ENCODE data around the gene CYP2A6. TPM values are rescaled to one million over a fixed set of nuclear protein-coding genes. Genes with fewer than 3 reads are reported as not detected.
A peak's percentile ranks its signal among the peaks of the same experiment; 100 is the strongest.

CYP2A6 gene
- total and polyA plus RNA-seq, 7 donors: 1.8 TPM; not detected in 6

DNA sequence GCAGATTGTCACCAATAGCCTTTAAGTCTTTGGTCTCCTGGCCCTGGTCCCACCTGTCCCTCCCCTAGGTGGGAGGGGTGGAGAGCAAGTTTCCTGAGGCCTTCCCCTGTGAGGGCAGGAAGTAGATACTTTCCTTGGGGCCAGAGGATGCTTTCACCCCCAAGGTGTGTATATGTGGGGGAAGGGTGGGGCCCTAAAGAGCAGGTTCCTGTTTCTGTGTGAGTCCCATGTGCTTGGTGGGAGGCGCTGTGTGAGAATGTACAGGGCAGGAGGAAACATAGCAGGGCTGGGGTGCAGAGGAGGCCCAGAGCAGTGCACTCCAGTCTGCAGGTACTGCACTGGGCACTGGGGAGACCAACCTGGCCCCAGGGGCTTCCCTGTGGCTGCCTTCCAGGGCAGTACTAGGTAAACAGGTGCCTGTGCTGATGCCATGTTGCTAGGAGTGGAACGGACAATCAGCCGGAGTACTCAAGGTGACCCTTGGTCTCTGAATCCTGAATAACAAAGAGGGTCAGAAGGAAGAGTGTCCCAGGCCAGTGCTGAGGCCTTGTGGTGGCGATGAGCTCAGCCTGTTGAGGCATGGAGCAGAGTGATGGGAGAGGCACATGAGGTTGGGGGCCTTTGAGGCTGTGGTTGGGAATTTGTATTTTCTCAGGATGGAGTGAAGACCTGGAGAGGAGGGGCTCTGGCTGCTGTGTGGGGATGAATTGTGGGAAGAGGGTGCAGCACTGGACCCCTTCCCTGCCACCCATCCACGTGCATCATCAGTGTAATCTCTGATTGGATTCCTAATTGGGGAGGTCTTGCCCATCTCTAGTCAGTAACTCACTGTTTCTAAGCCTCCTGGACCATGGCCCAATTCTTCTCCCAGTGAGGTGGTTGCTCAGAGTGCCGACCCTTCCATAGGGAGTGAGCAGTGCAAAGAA, 46.1 kb downstream of the CYP2A6 start:
- Histone ChIP-seq H3K36me3 (peaks cover 5 to 41% (median 21%) of the 10 kb centered on the region in 4 donors), H3K9me3 (no peaks in the 10 kb centered on the region), H3K4me1 (peaks cover 0 to 86% (median 83%) of the 10 kb centered on the region in 4 donors), H3K4me3 (peak overlapping the region in 1 of 4 donors; percentile 100), H3K27me3 (no peaks in the 10 kb centered on the region), H3K27ac (peak overlapping the region; percentile 89 to 99 (median 96))
- TF ChIP-seq POLR2AphosphoS5 (IDR thresholded peaks at IDR 0.05): no peak
- no peak for TF ChIP-seq POLR2A (IDR thresholded peaks at IDR 0.05)
- no peak for TF ChIP-seq EP300 (IDR thresholded peaks at IDR 0.05)
- no peak for TF ChIP-seq CTCF (IDR thresholded peaks at IDR 0.05)
- intact Hi-C loops (cut with DNase I): no loop called here
- WGBS, 2 donors: 52 to 66% methylated on average over 6 of the region's 6 CpGs
- no peak for DNase-seq

DNA sequence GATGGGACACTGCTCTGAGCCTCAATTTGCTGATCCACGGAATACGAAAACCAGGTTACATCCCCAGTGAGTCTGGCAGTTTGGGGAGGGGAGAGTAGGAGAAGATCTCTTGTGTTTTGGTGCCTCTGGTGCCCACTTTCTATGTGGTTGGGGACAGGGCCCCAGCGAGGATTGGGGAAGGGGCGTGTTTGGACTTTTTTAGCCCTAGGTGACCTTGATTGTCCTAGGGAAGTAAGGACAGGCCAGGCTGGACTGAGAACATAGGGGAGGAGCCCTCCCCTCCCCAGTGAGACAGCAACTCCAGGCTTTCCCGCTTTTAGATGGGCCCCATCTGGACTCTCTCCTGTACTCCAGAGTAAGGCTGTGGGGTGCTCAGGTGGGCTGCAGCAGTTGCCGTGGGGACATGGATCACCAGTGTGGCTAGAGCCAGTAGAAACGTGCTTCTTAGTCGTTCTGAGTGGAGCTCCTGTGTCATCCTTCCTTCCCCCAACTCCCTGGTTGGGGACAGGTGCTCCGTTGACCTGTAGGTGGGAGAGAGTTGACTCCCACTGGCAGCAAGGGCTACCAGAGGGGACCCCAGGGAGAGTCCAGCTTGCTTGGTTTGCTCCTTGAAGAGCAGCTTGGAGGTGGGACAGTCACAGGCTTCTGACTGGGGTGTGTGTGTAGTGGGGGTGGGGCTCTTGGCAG, 46.9 kb downstream of the CYP2A6 start:
- H3K9me3 ChIP-seq: no peaks in the 10 kb centered on the region
- H3K27ac ChIP-seq: peak overlapping the region; percentile 89 to 99 (median 96)
- H3K4me1 ChIP-seq: peaks cover 0 to 81% (median 79%) of the 10 kb centered on the region in 4 donors
- WGBS, 2 donors: 27 to 48% methylated on average over 9 of the region's 9 CpGs
- intact Hi-C loops (cut with DNase I): no loop called here
- no peaks in the 10 kb centered on the region for H3K27me3 ChIP-seq
- H3K36me3 ChIP-seq: peaks cover 5 to 33% (median 18%) of the 10 kb centered on the region in 4 donors
- peak overlapping the region in 3 of 4 donors; percentile 6 to 100 (median 21) for H3K4me3 ChIP-seq
- DNase-seq: no peak
- TF ChIP-seq POLR2AphosphoS5 (IDR thresholded peaks at IDR 0.05) (no peak), EP300 (IDR thresholded peaks at IDR 0.05) (no peak), CTCF (IDR thresholded peaks at IDR 0.05) (no peak), POLR2A (IDR thresholded peaks at IDR 0.05) (no peak)

- Histone ChIP-seq H3K4me3 (peak overlapping the region in 3 of 4 donors; percentile 20 to 100 (median 21)), H3K4me1 (peaks cover 0 to 85% (median 84%) of the 10 kb centered on the region in 4 donors), H3K27me3 (no peaks in the 10 kb centered on the region), H3K27ac (peak overlapping the region; percentile 89 to 99 (median 96)), H3K9me3 (no peaks in the 10 kb centered on the region), H3K36me3 (peaks cover 4 to 25% (median 12%) of the 10 kb centered on the region in 4 donors)
- TF ChIP-seq POLR2AphosphoS5 (IDR thresholded peaks at IDR 0.05) (peak in 2 of 4 donors; percentile 22 to 39), CTCF (IDR thresholded peaks at IDR 0.05) (no peak)
- peak; percentile 92 for DNase-seq
- 15 to 30% methylated on average over 11 of the region's 11 CpGs for WGBS, 2 donors
- intact Hi-C loops (cut with DNase I): no loop called here
Observed at GRCh38 chr19:40802300-40803169, 47.7 kb downstream of the CYP2A6 start.

Data from sigmoid colon (tissue), 7 donors.